Measurements from ENCODE around the gene SULT1C4.
"Not testable (repeated sequence)": the region's sequence is repeated elsewhere in the genome, so short reads cannot be mapped to it uniquely, and the experiment has no call there.

Gene SULT1C4

DNA sequence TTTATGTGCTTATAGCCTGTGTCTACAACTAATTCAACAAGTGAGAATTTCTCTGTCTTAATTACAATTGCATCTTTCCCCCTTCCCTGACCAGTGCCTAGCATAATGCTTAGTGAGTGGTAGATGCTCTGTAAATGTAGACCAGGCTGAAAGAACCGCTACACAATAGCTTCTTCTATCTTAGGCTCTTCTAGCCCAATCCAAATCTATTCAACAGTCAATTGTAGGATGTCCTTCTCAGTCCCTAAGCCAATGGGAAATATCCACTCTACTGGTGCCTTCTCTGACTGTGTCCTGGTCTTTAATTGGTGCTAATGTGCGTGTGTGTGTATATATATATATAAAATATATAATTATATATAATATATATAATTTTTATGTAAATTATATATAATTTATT is 37.2 kb downstream of the SULT1C4 start:
- DNase-seq = no peak

- DNase-seq = no peak
Measured at GRCh38 chr2:108417254-108417653, 39.5 kb downstream of the SULT1C4 start.

DNA sequence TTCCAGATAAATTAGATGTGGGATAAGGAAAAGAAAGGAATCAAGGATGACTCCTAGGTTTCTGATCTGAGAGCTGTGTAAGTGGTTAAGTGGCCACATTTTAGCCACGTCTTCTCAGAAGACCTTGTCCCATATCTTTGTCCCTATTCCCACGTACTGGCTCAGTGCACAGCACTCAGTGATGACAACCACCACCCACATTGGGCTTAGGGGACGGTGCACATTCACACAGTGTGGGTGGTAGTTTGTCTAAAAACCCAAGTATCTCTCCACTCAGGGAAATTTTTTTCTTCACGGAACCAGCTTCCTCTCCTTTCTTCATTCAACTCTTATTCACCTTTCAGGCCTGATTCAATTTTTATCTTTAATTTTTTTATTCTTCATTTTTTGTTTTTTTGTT is 40.7 kb downstream of the SULT1C4 start:
- no peak for DNase-seq

DNA sequence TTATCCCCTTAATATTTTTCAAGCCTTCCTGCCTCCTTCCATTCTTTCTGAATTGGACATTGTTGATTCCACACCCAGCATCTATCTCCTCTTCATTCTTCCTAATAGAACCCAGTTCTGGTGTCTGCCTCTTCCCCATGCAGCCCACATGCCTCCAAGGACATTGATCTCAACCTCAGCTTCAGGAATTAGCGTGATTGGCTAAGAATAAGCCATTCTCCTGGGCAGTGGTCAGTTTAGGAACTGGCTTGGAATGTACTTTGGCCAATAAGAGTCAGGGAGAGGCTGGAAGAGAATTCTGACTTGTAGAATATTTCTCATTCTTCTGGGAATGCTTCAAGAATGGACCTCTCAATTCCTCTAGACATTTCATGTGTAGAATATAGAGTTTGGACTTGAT is 45.3 kb downstream of the SULT1C4 start:
- no peak for DNase-seq

- DNase-seq = no peak
Measured at GRCh38 chr2:108423502-108424251, 45.9 kb downstream of the SULT1C4 start.

DNA sequence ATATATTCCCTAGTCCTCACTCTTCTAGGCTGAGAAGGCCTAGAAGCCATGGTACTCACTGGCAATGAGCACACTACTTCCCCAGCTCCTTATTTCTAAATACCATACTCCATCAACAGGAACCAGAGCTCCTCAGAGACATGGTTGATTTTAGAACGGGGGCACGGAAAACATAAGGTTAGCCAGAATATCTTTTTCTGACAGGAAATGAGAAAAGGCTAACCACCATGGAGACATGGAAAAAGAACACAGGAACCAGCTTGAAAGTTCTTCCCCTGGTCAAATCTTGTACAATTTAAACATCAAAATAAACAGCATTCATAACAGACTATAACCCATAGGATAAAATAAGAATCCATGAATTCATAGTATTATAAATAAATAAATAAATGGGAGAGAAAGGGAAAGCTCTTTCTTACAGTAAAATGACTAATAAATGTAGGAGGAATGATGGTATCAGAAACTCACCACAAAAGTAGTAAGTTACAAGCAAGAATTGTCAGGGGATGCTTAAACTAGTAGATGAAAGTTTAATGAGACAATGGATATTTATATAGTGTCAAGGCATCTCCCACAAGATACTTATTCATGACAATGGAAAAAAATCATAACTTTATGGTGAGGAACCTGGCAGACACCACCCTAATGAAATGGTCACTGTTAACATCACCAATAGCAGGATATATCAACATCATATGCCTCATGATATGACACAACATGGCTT is 50.7 kb downstream of the SULT1C4 start:
- no peak for DNase-seq

DNA sequence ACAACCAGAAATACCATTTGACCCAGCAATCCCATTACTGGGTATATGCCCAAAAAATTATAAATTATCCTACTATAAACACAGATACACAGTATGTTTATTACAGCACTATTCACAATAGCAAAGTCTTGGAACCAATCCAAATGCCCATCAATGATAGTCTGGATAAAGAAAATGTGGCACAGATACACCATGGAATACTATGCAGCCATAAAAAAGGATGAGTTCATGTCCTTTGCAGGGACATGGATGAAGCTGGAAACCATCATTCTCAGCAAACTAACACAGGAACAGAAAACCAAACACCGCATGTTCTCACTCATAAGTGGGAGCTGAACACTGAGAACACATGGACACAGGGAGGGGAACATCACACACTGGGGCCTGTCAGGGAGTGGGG is 57.8 kb downstream of the SULT1C4 start:
- not testable (repeated sequence) for DNase-seq

GRCh38 chr2:108436976-108437375 is 59.2 kb downstream of the SULT1C4 start:
- DNase-seq = no peak

Data from NCI-H2227 treated with DMSO at 0.1 percent for 48 hours (cell line).